PC-9 (cell line): ENCODE data around the gene GRAPL.
"Not testable (repeated sequence)": the region's sequence is repeated elsewhere in the genome, so short reads cannot be mapped to it uniquely, and the experiment has no call there.

Source experiments
- CTCF ChIP-seq: fragments of 200-600 bp; sonication (generic); conservative IDR thresholded peaks from 2 replicates; pipeline ENCODE4 v1.6.1; 2017; ENCODE audit warnings: mixed run types, antibody characterized with exemption, mild to moderate bottlenecking, moderate library complexity
- EZH2 ChIP-seq: fragments of 200-600 bp; sonication (generic); IDR thresholded peaks from 2 replicates; pipeline ENCODE4 v1.8.0; 2017; ENCODE audit warnings: antibody characterized with exemption, low read depth

DNA sequence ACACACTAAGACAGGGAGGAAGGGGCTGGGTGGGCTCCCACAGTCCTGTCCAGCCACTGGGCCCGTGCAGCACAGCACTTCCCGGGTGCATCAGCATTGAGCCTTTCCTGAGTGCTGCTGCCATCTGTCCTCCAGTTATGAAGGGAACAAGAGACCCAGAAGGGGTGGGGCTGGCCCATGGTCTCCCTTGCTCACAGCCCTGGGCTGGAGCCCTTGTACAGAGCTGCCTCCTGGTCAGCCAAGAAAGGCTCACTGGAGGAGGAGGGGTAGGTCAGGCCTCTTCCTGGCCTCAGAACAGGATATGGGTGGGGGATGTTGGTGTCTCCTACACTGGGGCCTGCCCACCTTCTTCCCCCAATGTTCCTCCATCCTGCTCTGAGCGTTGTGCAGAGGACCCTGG is 76.0 kb downstream of the GRAPL start:
- not testable (repeated sequence) for TF ChIP-seq EZH2, CTCF
